Motor neuron (in vitro differentiated cells): ENCODE results near the gene AZIN2. TPM values are rescaled to one million over a fixed set of nuclear protein-coding genes. Genes with fewer than 3 reads are reported as not detected.

ENCODE experiments used
- ATAC-seq, 8 experiments: fragments of 200-7000 bp; cut with Tn5 transposase; replicated peaks in 6 of 8; 2 replicates each; pipeline ENCODE4 v1.8.0; 2021; ENCODE audit warnings: mild to moderate bottlenecking in 8 of 8, moderate library complexity in 8 of 8
- H3K27ac ChIP-seq, 2 donors: fragments of 250-450 bp; sonication (Bioruptor Pico); 2 replicates each; pipeline ENCODE4 v1.9.0; 2021; ENCODE audit warnings: antibody characterized with exemption in 2 of 2, mild to moderate bottlenecking in 2 of 2, moderate library complexity in 1 of 2
- H3K4me1 ChIP-seq, 2 donors: fragments of 250-450 bp; sonication (Bioruptor Pico); replicated peaks in 1 of 2; 2 replicates each; pipeline ENCODE4 v1.6.1; 2021; ENCODE audit warnings: antibody characterized with exemption in 2 of 2, mild to moderate bottlenecking in 2 of 2, moderate library complexity in 1 of 2
- H3K4me3 ChIP-seq, 5 donors: fragments of 250-450 bp; sonication (Bioruptor Pico); 2 replicates each; pipeline ENCODE4 v1.9.0; 2021; ENCODE audit warnings: antibody characterized with exemption in 5 of 5, mild to moderate bottlenecking in 5 of 5, moderate library complexity in 4 of 5
- WGBS, 10 experiments: fragments of 450-650 bp; shearing (Covaris generic); methylation state at CpG; one replicate each; pipeline ENCODE4 v1.0.0; 2022; 5-methylcytosine and 5-hydroxymethylcytosine counted together
- in situ Hi-C, 9 experiments: fragments of 400-800 bp; cut with MboI; loops; one replicate each; pipeline ENCODE4 v1.15.0; 2021; ENCODE audit warnings: low sequenced_read_pairs in 9 of 9, low pct_unique_long_range_greater_than_20kb in 2 of 9; ENCODE audit not compliant: unreplicated experiment in 9 of 9
- total RNA-seq, 8 experiments: library from RNA; unstranded; fragments of 300-600 nt; gene quantifications; 2 replicates each; pipeline versions ENCODE4 v1.2.3 to v1.2.4, GENCODE V29; 2022

The AZIN2 gene
- total RNA-seq, 8 experiments from 2014 or later, result 4.7 to 15.5 (median 11.6) TPM

DNA sequence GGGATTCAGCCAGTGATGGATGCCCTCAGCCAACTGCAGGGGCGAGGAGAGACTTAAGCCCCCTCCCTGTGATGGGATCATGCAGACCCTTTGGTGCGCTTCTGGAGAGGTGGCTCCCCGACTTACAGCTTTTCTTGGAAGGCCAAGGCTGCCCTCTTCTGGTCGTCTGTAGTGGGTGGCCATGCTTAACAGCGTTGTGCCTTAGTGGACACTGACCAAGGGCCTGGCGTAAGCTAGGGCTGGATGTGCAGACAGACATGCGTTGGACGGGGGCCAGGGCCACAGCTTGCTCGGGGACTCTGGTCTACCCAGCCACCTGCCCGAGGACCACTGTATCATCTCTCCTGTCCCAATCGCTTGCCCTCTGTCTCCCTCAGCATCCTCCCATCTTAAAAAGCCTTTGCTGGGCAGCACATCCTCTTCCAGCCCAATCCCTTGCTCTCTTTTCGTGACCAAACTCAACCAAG, 5.5 kb downstream of the AZIN2 start:
- 15 to 44% (median 27%) methylated on average over 3 to 8 of the region's 12 CpGs; no CpG with 5 or more reads in 3 of the 10 experiments for WGBS, 10 experiments
- Histone ChIP-seq H3K27ac (no peak overlapping the region), H3K4me1 (peaks cover 8 to 11% of the 10 kb centered on the region in 2 donors), H3K4me3 (no peak overlapping the region)
- in situ Hi-C loops, result loop anchor here in 2 of 9 experiments (25.0 kb wide), 2 partner anchors 376 to 674 kb away; partner anchors contain the start of gene ZSCAN20 (in 1 of the 2)
- peak; percentile 59 to 91 (median 86) for ATAC-seq

- Histone ChIP-seq H3K27ac (no peak overlapping the region), H3K4me3 (no peak overlapping the region), H3K4me1 (peaks cover 0 to 5% of the 10 kb centered on the region in 2 donors)
- ATAC-seq, result peak in 3 of 8 experiments; percentile 53 to 60 (median 54)
- WGBS, 10 experiments, result 14 to 90% (median 68%) methylated on average over 2 to 6 of the region's 6 CpGs; no CpG with 5 or more reads in 2 of the 10 experiments
- in situ Hi-C loops, result loop anchor here in 2 of 9 experiments (25.0 kb wide), 2 partner anchors 375 to 675 kb away; partner anchors contain the start of gene ZSCAN20 (in 1 of the 2)
Measured at GRCh38 chr1:33087677-33088076, 6.7 kb downstream of the AZIN2 start.

GRCh38 chr1:33088119-33088906, 7.4 kb downstream of the AZIN2 start:
- Histone ChIP-seq H3K4me3 (no peak overlapping the region), H3K27ac (no peak overlapping the region), H3K4me1 (peaks cover 0 to 5% of the 10 kb centered on the region in 2 donors)
- no peak for ATAC-seq
- in situ Hi-C loops, result loop anchor here in 2 of 9 experiments (25.0 kb wide), 2 partner anchors 374 to 676 kb away; partner anchors contain the start of gene ZSCAN20 (in 1 of the 2)
- WGBS, 10 experiments, result 27 to 100% (median 55%) methylated on average over 1 to 9 of the region's 9 CpGs; no CpG with 5 or more reads in 3 of the 10 experiments

DNA sequence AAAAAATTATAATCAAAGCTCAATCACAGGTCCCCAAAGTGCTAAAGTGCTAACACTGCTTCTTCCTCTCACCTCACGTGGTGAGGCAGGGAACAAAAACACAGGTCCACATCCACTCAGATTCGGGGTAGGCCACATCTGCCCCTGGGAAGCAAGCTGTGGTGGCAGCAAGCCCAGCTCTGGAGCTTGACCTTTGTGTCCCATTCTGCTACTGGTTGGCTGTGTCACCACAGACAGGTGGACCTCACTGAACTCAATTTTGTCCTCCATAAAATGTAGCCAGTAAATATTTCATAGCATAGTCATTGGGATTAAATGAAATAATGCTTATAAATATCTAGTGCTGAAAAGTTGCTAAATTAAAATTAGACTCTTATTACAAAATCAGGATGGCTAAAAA, 8.5 kb downstream of the AZIN2 start:
- ATAC-seq, result no peak
- no peak overlapping the region for H3K4me3 ChIP-seq
- H3K27ac ChIP-seq, result no peak overlapping the region
- in situ Hi-C loops, result loop anchor here in 2 of 9 experiments (25.0 kb wide), 2 partner anchors 373 to 677 kb away; partner anchors contain the start of gene ZSCAN20 (in 1 of the 2)
- peaks cover 0 to 5% of the 10 kb centered on the region in 2 donors for H3K4me1 ChIP-seq
- WGBS, 10 experiments, result 20 to 93% (median 84%) methylated on average over 1 to 2 of the region's 2 CpGs; no CpG with 5 or more reads in 4 of the 10 experiments

GRCh38 chr1:33092438-33092837, 11.5 kb downstream of the AZIN2 start:
- in situ Hi-C loops, result loop anchor here in 2 of 9 experiments (25.0 kb wide), 2 partner anchors 370 to 680 kb away; partner anchors contain the start of gene ZSCAN20 (in 1 of the 2)
- Histone ChIP-seq H3K4me3 (no peak overlapping the region), H3K4me1 (peaks cover 0 to 2% of the 10 kb centered on the region in 2 donors), H3K27ac (no peak overlapping the region)
- WGBS, 10 experiments, result 0 to 100% (median 71%) methylated on average over 1 to 10 of the region's 10 CpGs; no CpG with 5 or more reads in 4 of the 10 experiments
- ATAC-seq, result peak in 1 of 8 experiments; percentile 3

DNA sequence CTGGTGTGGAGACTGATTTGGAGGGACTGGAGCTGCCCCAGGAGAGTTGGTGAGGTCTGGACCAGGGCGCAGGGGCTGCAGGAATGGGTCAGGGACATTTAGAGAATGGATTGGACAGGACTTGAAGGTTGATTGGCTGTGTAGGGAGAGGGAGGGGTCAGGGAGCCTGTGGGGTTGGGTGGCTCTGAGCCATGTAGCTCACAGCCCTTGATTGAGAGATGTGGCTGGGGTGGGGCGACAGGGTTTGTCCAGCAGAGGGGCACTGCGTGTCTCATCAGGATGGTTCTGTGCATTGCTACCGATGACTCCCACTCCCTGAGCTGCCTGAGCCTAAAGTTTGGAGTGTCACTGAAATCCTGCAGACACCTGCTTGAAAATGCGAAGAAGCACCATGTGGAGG, 12.1 kb downstream of the AZIN2 start:
- 60 to 90% (median 81%) methylated on average over 1 to 4 of the region's 5 CpGs; no CpG with 5 or more reads in 5 of the 10 experiments for WGBS, 10 experiments
- Histone ChIP-seq H3K27ac (no peak overlapping the region), H3K4me3 (no peak overlapping the region), H3K4me1 (peaks cover 0 to 2% of the 10 kb centered on the region in 2 donors)
- in situ Hi-C loops, result loop anchor here in 2 of 9 experiments (25.0 kb wide), 2 partner anchors 369 to 681 kb away; partner anchors contain the start of gene ZSCAN20 (in 1 of the 2)
- ATAC-seq, result peak in 6 of 8 experiments; percentile 8 to 55 (median 25)

GRCh38 chr1:33094486-33094885, 13.5 kb downstream of the AZIN2 start:
- Histone ChIP-seq H3K4me1 (peaks cover 0 to 2% of the 10 kb centered on the region in 2 donors), H3K27ac (no peak overlapping the region), H3K4me3 (no peak overlapping the region)
- in situ Hi-C loops, result loop anchor here in 2 of 9 experiments (25.0 kb wide), 2 partner anchors 368 to 682 kb away; partner anchors contain the start of gene ZSCAN20 (in 1 of the 2)
- WGBS, 10 experiments, result 0 to 100% (median 96%) methylated on average over 1 to 8 of the region's 11 CpGs; no CpG with 5 or more reads in 6 of the 10 experiments
- peak in 2 of 8 experiments; percentile 25 to 40 for ATAC-seq

DNA sequence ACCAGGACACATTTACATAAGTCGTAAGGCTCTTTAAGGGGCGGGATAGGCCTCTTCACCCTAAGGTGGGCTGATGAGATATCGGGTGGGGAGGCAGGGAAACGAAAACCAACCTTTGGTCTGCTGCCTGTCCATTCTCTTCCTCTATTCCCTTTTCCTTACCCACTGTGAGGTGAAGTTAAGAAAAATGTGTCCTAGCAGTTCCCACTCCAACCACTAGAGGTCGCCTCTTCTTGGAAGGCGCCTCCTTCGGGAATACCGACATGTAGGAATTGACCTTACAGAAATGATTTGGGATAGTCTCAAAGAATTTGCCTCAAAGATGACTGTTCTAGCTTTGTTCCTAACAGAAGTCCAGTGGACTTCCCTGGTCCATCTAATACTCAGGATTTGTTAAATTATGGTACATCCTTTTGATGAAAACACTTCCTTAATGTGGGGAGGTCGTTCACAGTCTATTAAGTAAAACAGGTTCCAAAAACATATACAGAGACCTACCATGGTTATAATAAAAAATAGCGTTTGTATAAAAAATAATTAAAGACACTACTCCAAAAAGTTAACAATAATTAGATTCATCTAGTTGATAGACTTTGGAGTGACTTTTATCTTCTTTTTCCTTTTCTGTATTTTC, 14.1 kb downstream of the AZIN2 start:
- H3K4me3 ChIP-seq, result no peak overlapping the region
- ATAC-seq, result peak; percentile 8 to 70 (median 34)
- in situ Hi-C loops, result loop anchor here in 2 of 9 experiments (25.0 kb wide), 2 partner anchors 367 to 683 kb away; partner anchors contain the start of gene ZSCAN20 (in 1 of the 2)
- no peak overlapping the region for H3K27ac ChIP-seq
- 10 to 63% (median 29%) methylated on average over 2 to 9 of the region's 10 CpGs; no CpG with 5 or more reads in 1 of the 10 experiments for WGBS, 10 experiments
- peaks cover 0 to 2% of the 10 kb centered on the region in 2 donors for H3K4me1 ChIP-seq

DNA sequence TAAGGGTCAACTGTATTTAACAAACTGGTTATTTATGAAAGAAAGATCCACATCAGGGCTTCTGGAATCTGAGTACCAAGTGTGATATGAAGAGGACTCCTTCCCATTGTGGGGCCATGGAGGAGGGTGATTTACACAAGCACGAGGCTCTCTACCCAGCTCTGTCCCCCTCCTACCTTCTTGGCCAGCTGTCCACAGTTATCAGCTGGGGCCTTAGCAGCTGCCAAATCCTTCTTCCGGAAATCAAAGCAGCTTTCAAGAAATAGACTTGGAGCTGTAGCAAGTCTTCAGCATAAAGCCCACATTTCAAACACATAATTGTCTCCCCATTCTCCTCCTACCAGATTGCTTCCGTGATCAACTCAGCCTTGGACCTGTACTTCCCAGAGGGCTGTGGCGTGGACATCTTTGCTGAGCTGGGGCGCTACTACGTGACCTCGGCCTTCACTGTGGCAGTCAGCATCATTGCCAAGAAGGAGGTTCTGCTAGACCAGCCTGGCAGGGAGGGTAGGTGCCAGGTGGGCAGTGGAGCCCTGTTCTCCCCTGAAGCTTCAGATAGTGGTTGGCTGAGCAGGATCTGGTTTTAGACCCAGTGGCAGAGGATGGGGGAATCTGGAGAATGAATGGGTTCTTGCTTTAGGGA, 15.5 kb downstream of the AZIN2 start:
- no peak overlapping the region for H3K27ac ChIP-seq

DNA sequence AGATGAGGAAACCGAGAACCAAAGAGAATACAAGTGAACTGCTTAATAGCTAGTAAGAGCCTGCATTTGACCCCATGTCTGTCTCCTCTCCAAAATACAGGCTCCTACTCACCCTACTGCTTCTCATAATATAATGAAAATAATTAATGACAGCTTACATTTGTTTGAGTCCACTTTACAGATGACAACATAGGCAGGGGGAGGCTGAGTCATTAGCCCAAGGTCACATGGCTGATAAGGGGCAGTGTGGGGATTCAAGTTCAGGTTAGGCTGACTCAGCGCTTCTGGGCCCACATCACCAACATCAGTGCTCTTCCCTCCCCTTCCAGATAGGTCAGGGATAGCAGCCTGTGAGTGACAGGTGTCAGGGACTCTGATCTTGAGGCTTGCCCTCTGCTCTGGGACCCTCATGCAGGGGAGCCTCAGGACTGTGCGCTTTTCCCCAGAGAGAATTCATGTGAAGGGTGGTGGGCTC, 16.2 kb downstream of the AZIN2 start:
- WGBS, 10 experiments, result 40 to 100% (median 93%) methylated on average over 1 to 3 of the region's 3 CpGs; no CpG with 5 or more reads in 2 of the 10 experiments
- in situ Hi-C loops, result loop anchor here in 2 of 9 experiments (25.0 kb wide), 2 partner anchors 365 to 685 kb away; partner anchors contain the start of gene ZSCAN20 (in 1 of the 2)
- Histone ChIP-seq H3K4me3 (no peak overlapping the region), H3K4me1 (peaks cover 0 to 2% of the 10 kb centered on the region in 2 donors), H3K27ac (no peak overlapping the region)
- ATAC-seq, result no peak

More for the DNA sequence above, 15.5 kb downstream of the AZIN2 start:
- Histone ChIP-seq H3K4me3 (no peak overlapping the region), H3K4me1 (peaks cover 0 to 2% of the 10 kb centered on the region in 2 donors)
- in situ Hi-C loops, result loop anchor here in 2 of 9 experiments (25.0 kb wide), 2 partner anchors 366 to 684 kb away; partner anchors contain the start of gene ZSCAN20 (in 1 of the 2)
- no peak for ATAC-seq
- WGBS, 10 experiments, result 40 to 100% (median 94%) methylated on average over 2 to 7 of the region's 7 CpGs; no CpG with 5 or more reads in 3 of the 10 experiments

DNA sequence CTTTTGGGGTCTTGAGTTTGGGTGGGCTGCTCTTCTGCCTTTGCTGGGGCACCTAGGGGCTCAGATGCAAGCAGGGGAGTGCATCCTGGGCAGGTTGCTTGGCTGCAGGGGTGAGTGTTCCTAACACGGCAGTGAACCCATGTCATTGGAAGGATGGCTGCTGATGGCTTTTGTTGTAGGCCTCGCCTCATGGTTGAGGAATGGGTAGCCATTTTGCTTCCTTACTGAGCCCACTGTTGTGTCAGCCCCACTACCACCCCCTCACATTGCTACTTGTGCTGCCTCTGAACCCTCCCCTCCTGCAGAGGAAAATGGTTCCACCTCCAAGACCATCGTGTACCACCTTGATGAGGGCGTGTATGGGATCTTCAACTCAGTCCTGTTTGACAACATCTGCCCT, 16.8 kb downstream of the AZIN2 start:
- WGBS, 10 experiments, result 82 to 100% (median 90%) methylated on average over 1 to 3 of the region's 4 CpGs; no CpG with 5 or more reads in 5 of the 10 experiments
- ATAC-seq, result no peak
- Histone ChIP-seq H3K27ac (no peak overlapping the region), H3K4me3 (no peak overlapping the region), H3K4me1 (peaks cover 0 to 2% of the 10 kb centered on the region in 2 donors)
- in situ Hi-C loops, result loop anchor here in 2 of 9 experiments (25.0 kb wide), 2 partner anchors 365 to 685 kb away; partner anchors contain the start of gene ZSCAN20 (in 1 of the 2)
